Measurements from ENCODE around the gene BUD23. TPM values are rescaled to one million over a fixed set of nuclear protein-coding genes. Genes with fewer than 3 reads are reported as not detected.

Gene BUD23
- total and polyA plus RNA-seq, 9 of the 15 experiments (the other 6 are each of a cell fraction or from before 2014, with no cell fraction given): 79.5 to 270 (median 150) TPM

DNA sequence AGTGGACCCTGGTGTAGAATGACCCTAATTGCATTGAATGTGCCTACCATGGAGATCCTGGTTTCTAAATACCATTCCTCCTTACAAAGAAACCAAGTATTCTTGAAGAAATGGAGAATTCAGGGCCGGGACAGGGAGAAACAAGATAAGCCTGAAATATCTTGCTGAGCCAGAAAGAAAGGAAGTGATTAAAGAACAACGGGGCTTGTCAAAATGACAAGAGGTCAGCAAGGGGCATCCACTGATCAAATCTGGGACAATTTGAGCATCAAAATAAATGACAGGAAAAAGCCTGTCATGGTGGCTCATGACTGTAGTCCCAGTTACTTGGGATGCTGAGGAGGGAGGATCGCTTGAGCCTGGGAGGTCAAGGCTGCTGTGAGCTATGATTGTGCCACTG is 47.1 kb downstream of the BUD23 start:
- FAIRE-seq (no peak), ATAC-seq (no peak), DNase-seq (ENCODE audit: extremely low read depth in 1 of 4, low spot score in 3 of 4) (peak in 1 of 4 experiments; percentile 55)
- H3K9me3 ChIP-seq (replicated peaks; ENCODE audit: control insufficient read depth, insufficient read depth, low read depth, low read length): no peaks in the 10 kb centered on the region
- CTCF ChIA-PET (ENCODE audit: low intra/inter-chr PET ratio): interaction anchor here (0.7 to 1.2 kb wide), 3 partner anchors 119 to 134 kb away, joined by 3 to 4 read pairs (median 3); no protein-coding TSS in a partner anchor
- peaks cover 13 to 19% of the 10 kb centered on the region in 2 experiments; a peak in 4 of 5 replicates for H3K4me1 ChIP-seq (replicated peaks in 1 of 2; ENCODE audit: control insufficient read depth in 2 of 2, insufficient read depth in 2 of 2, low read length in 2 of 2)
- peaks cover under 1% of the 10 kb centered on the region; the same call in 1 of the 3 replicates for H3K36me3 ChIP-seq (ENCODE audit: control insufficient read depth, insufficient read depth, low read length)
- H4K20me1 ChIP-seq (replicated peaks; ENCODE audit: control insufficient read depth, insufficient read depth, low read length): peaks cover 8% of the 10 kb centered on the region
- no peak overlapping the region for H3K4me2 ChIP-seq (ENCODE audit: insufficient read depth, low read length)
- no peaks in the 10 kb centered on the region; a peak in 1 of 5 replicates for H3K27me3 ChIP-seq (ENCODE audit: control insufficient read depth in 2 of 2, insufficient read depth in 2 of 2, low read length in 2 of 2)
- no peak overlapping the region for H2AFZ ChIP-seq (ENCODE audit: low read depth, low read length)
- H3K9me1 ChIP-seq (ENCODE audit: control insufficient read depth, insufficient read depth, low read length): no peaks in the 10 kb centered on the region
- H3K4me3 ChIP-seq: no peak overlapping the region
- no peak overlapping the region for H3K9ac ChIP-seq (ENCODE audit: insufficient read depth in 1 of 2, low read depth in 2 of 2, low read length in 2 of 2)
- no peak overlapping the region for H3K27ac ChIP-seq (ENCODE audit: extremely low read depth, low read depth, low read length)
- no TSS peak for BruUV-seq (replicated peaks)
- no peaks in the 10 kb centered on the region for H3K79me2 ChIP-seq (ENCODE audit: control insufficient read depth, insufficient read depth, low read length)
- WGBS (ENCODE audit: insufficient coverage, low coverage, missing lambda C conversion rate): 2% methylated on average over 3 of the region's 3 CpGs
- intact Hi-C loops (cut with micrococcal nuclease) (loop anchor here (5.0 to 10.0 kb wide), 2 partner anchors 63 to 396 kb away; partner anchors contain the start of gene VPS37D), in situ Hi-C loops (cut with MboI) (loop anchor here (5.0 to 10.0 kb wide), 2 partner anchors 123 to 396 kb away; no protein-coding TSS in a partner anchor)
- POLR2A ChIA-PET: interaction anchor here (0.6 kb wide), 1 partner anchor 94 kb away, joined by 3 read pairs; no protein-coding TSS in a partner anchor
- TF ChIP-seq PTTG1 (tag; IDR thresholded peaks at IDR 0.05; ENCODE audit: low read depth) (no peak), FOXP1 (CRISPR knock-in tag; IDR thresholded peaks at IDR 0.05) (no peak), ELF4 (CRISPR knock-in tag; IDR thresholded peaks at IDR 0.05) (0 out of 2 replicates have a peak, but pooled peaks have one; percentile 22), SAFB (IDR thresholded peaks at IDR 0.05; ENCODE audit: borderline replicate concordance, low read depth, low read length) (no peak), SLC30A9 (CRISPR knock-in tag; IDR thresholded peaks at IDR 0.05) (no peak), FOXA1 (IDR thresholded peaks at IDR 0.05; ENCODE audit: borderline replicate concordance) (no peak), DDX20 (tag; IDR thresholded peaks at IDR 0.05; ENCODE audit: low read depth) (no peak), TCF3 (CRISPR knock-in tag; IDR thresholded peaks at IDR 0.05) (peak; percentile 62), SMAD2 (IDR thresholded peaks at IDR 0.05; ENCODE audit: low read depth, low read length) (no peak), ZNF316 (IDR thresholded peaks at IDR 0.05) (no peak), TAL1 (IDR thresholded peaks at IDR 0.05) (peak; percentile 47), EHMT2 (IDR thresholded peaks at IDR 0.05) (no peak), KLF16 (IDR thresholded peaks at IDR 0.05) (peak; percentile 55), CBFA2T3 (IDR thresholded peaks at IDR 0.05) (peak; percentile 80), DIDO1 (tag; IDR thresholded peaks at IDR 0.05; ENCODE audit: low read depth) (no peak), SOX6 (IDR thresholded peaks at IDR 0.05) (peak; percentile 80)
- TF ChIP-seq, protein P1, sequence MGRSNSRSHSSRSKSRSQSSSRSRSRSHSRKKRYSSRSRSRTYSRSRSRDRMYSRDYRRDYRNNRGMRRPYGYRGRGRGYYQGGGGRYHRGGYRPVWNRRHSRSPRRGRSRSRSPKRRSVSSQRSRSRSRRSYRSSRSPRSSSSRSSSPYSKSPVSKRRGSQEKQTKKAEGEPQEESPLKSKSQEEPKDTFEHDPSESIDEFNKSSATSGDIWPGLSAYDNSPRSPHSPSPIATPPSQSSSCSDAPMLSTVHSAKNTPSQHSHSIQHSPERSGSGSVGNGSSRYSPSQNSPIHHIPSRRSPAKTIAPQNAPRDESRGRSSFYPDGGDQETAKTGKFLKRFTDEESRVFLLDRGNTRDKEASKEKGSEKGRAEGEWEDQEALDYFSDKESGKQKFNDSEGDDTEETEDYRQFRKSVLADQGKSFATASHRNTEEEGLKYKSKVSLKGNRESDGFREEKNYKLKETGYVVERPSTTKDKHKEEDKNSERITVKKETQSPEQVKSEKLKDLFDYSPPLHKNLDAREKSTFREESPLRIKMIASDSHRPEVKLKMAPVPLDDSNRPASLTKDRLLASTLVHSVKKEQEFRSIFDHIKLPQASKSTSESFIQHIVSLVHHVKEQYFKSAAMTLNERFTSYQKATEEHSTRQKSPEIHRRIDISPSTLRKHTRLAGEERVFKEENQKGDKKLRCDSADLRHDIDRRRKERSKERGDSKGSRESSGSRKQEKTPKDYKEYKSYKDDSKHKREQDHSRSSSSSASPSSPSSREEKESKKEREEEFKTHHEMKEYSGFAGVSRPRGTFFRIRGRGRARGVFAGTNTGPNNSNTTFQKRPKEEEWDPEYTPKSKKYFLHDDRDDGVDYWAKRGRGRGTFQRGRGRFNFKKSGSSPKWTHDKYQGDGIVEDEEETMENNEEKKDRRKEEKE (IDR thresholded peaks at IDR 0.05; ENCODE audit: borderline replicate concordance in 1 of 2, control insufficient read depth in 1 of 2, low read depth in 2 of 2, low read length in 1 of 2): no peak
- TF ChIP-seq, protein P2, sequence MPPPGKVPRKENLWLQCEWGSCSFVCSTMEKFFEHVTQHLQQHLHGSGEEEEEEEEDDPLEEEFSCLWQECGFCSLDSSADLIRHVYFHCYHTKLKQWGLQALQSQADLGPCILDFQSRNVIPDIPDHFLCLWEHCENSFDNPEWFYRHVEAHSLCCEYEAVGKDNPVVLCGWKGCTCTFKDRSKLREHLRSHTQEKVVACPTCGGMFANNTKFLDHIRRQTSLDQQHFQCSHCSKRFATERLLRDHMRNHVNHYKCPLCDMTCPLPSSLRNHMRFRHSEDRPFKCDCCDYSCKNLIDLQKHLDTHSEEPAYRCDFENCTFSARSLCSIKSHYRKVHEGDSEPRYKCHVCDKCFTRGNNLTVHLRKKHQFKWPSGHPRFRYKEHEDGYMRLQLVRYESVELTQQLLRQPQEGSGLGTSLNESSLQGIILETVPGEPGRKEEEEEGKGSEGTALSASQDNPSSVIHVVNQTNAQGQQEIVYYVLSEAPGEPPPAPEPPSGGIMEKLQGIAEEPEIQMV (tag; conservative IDR thresholded peaks at IDR 0.05; ENCODE audit: low read depth): no peak
- TF ChIP-seq, protein P3, sequence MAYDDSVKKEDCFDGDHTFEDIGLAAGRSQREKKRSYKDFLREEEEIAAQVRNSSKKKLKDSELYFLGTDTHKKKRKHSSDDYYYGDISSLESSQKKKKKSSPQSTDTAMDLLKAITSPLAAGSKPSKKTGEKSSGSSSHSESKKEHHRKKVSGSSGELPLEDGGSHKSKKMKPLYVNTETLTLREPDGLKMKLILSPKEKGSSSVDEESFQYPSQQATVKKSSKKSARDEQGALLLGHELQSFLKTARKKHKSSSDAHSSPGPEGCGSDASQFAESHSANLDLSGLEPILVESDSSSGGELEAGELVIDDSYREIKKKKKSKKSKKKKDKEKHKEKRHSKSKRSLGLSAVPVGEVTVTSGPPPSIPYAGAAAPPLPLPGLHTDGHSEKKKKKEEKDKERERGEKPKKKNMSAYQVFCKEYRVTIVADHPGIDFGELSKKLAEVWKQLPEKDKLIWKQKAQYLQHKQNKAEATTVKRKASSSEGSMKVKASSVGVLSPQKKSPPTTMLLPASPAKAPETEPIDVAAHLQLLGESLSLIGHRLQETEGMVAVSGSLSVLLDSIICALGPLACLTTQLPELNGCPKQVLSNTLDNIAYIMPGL (CRISPR knock-in tag; IDR thresholded peaks at IDR 0.05): no peak
